LNCAP (cell line): Measurements from ENCODE around the gene MYL6B.

ENCODE experiments used
- CTCF ChIP-seq: fragments of 450-650 bp; IDR thresholded peaks from 2 replicates; pipeline ENCODE4 v1.5.1; 2017; ENCODE audit warnings: mild to moderate bottlenecking

MYL6B gene

GRCh38 chr12:56162468-56163290 lies 10.3 kb downstream of the MYL6B start:
- no peak for TF ChIP-seq CTCF

GRCh38 chr12:56163533-56164344 lies 11.4 kb downstream of the MYL6B start:
- no peak for TF ChIP-seq CTCF

GRCh38 chr12:56164345-56164729 lies 11.9 kb downstream of the MYL6B start:
- TF ChIP-seq CTCF = no peak

- no peak for TF ChIP-seq CTCF
Measured at GRCh38 chr12:56165369-56165768, 13.0 kb downstream of the MYL6B start.

GRCh38 chr12:56169229-56169759 lies 16.9 kb downstream of the MYL6B start:
- no peak for TF ChIP-seq CTCF

- no peak for TF ChIP-seq CTCF
Measured at GRCh38 chr12:56172839-56173238, 20.5 kb downstream of the MYL6B start.

DNA sequence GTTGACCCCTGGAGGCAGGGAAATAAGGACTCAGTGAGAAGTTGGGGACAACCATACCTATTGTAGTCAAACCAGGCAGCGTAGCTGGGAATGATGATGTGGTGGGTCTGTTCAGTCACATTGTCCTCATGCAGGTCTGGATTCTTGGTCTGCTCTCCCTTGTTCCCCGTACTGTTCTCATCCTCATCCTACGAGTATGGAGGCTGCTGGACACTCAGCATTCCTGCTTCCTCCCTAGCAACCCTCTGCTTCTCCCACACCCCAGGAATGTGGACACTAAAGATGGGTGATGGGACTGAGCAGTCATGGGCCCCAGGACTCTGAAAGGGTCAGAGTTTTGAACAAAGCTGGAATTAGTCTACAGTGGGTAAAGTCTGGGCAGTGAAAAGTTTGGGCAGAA lies 26.0 kb downstream of the MYL6B start:
- TF ChIP-seq CTCF = no peak
